Endothelial cell of umbilical vein (primary cell): ENCODE data around the gene ITGA1. TPM values are rescaled to one million over a fixed set of nuclear protein-coding genes. Genes with fewer than 3 reads are reported as not detected.

Experiments
- BruUV-seq: library from RNA; stranded (reverse); fragments of 400-500 nt; replicated peaks from 2 replicates; lab custom pipeline; 2021; lab: Mats Ljungman, UMichigan
- CTCF ChIA-PET: fragments of 300-600, 350-600 bp; sonication (Branson Sonifier 250); formaldehyde crosslinking; loops from one replicate; lab custom pipeline; 2021; ENCODE audit warnings: antibody characterized with exemption, inconsistent platforms; lab: Charles Lee
- POLR2A ChIA-PET: fragments of 300-600, 350-600 bp; sonication (Branson Sonifier 250); formaldehyde crosslinking; loops from one replicate; lab custom pipeline; 2021; ENCODE audit warnings: antibody characterized with exemption, inconsistent platforms; lab: Charles Lee
- DNase-seq: peaks from one replicate; pipeline ENCODE4 v3.0.0-alpha.2; 2011; ENCODE audit warnings: low read depth, low spot score
- FAIRE-seq: peaks from 2 replicates; lab custom pipeline; 2011; peaks lifted over from hg19 to GRCh38; lab: Jason Lieb, UNC
- H2AFZ ChIP-seq: 2 replicates; pipeline ENCODE4 v1.6.0; 2012; ENCODE audit warnings: low read depth, low read length, control low read depth, inconsistent platforms
- H3K27ac ChIP-seq: 2 replicates; pipeline ENCODE4 v1.5.1; 2011; ENCODE audit warnings: low read depth, mild to moderate bottlenecking, control low read depth, low read length, moderate library complexity; ENCODE audit not compliant: insufficient read depth
- H3K27me3 ChIP-seq, 2 experiments: 2 replicates each; pipeline versions ENCODE4 v1.6.0 to v1.6.1; 2011; ENCODE audit warnings: low read length in 2 of 2, mixed read lengths in 1 of 2; ENCODE audit not compliant: control insufficient read depth in 2 of 2, insufficient read depth in 2 of 2
- H3K36me3 ChIP-seq, 2 experiments: 2 replicates in 1 of 2; 3 replicates in 1 of 2; pipeline ENCODE4 v1.5.1; 2011; ENCODE audit warnings: low read length in 2 of 2, mild to moderate bottlenecking in 1 of 2, moderate library complexity in 1 of 2; ENCODE audit not compliant: control insufficient read depth in 2 of 2, insufficient read depth in 2 of 2; ENCODE audit errors: extremely low read depth in 1 of 2
- H3K4me1 ChIP-seq: 3 replicates; pipeline ENCODE4 v1.5.1; 2011; ENCODE audit warnings: mild to moderate bottlenecking, low read length; ENCODE audit not compliant: control insufficient read depth, insufficient read depth; ENCODE audit errors: extremely low read depth
- H3K4me2 ChIP-seq: 2 replicates; pipeline ENCODE4 v1.6.1; 2011; ENCODE audit warnings: low read length, control low read depth, mixed read lengths; ENCODE audit not compliant: insufficient read depth
- H3K4me3 ChIP-seq, 3 experiments: fragments of 200-600 bp in 1 of 3; sonication (generic), shearing (Covaris generic) in 1 of 3; replicated peaks in 1 of 3; 2 replicates each; pipeline ENCODE4 v1.5.1; 2011 to 2016; ENCODE audit warnings: control low read depth in 3 of 3, low read length in 3 of 3, mild to moderate bottlenecking in 2 of 3, inconsistent platforms in 1 of 3, low read depth in 1 of 3, moderate library complexity in 1 of 3; ENCODE audit not compliant: insufficient read depth in 1 of 3
- H3K79me2 ChIP-seq: 2 replicates; pipeline ENCODE4 v1.6.0; 2012; ENCODE audit warnings: low read length, inconsistent platforms; ENCODE audit not compliant: control insufficient read depth, insufficient read depth
- H3K9ac ChIP-seq: replicated peaks from 2 replicates; pipeline ENCODE3; 2011; ENCODE audit warnings: low read length, control low read depth; ENCODE audit not compliant: insufficient read depth; ENCODE audit errors: extremely low read depth
- H3K9me1 ChIP-seq: replicated peaks from 3 replicates; pipeline ENCODE4 v1.6.0; 2011; ENCODE audit warnings: mild to moderate bottlenecking, low read length; ENCODE audit not compliant: control insufficient read depth, insufficient read depth; ENCODE audit errors: extremely low read depth
- H3K9me3 ChIP-seq: replicated peaks from 2 replicates; pipeline ENCODE4 v1.5.1; 2012; ENCODE audit warnings: low read length, inconsistent platforms; ENCODE audit not compliant: control insufficient read depth, insufficient read depth
- H4K20me1 ChIP-seq: replicated peaks from 2 replicates; pipeline ENCODE3; 2011; ENCODE audit warnings: mild to moderate bottlenecking, low read length; ENCODE audit not compliant: control insufficient read depth, insufficient read depth; ENCODE audit errors: extremely low read depth
- EZH2 ChIP-seq: IDR thresholded peaks from 2 replicates; pipeline ENCODE4 v1.6.1; 2012; ENCODE audit warnings: borderline replicate concordance, low read depth, mild to moderate bottlenecking, moderate library complexity, low read length, inconsistent platforms; ENCODE audit not compliant: severe bottlenecking
- FOS ChIP-seq: IDR thresholded peaks from 2 replicates; pipeline ENCODE4 v1.6.1; 2011; ENCODE audit warnings: mild to moderate bottlenecking, low read length, moderate library complexity, borderline replicate concordance; ENCODE audit not compliant: insufficient read depth
- GATA2 ChIP-seq: IDR thresholded peaks from 2 replicates; pipeline ENCODE4 v1.7.0; 2011; ENCODE audit warnings: low read depth, mild to moderate bottlenecking, moderate library complexity, mixed read lengths, low read length; ENCODE audit not compliant: insufficient read length, insufficient read depth
- JUN ChIP-seq: IDR thresholded peaks from 2 replicates; pipeline ENCODE4 v1.6.1; 2011; ENCODE audit warnings: borderline replicate concordance, low read depth; ENCODE audit not compliant: insufficient read length, insufficient read depth
- MYC ChIP-seq: IDR thresholded peaks from one replicate; pipeline ENCODE4 v1.6.1; 2011; ENCODE audit warnings: mild to moderate bottlenecking, low read depth, low read length
- POLR2A ChIP-seq: IDR thresholded peaks from 2 replicates; pipeline ENCODE4 v1.6.1; 2012; ENCODE audit warnings: low read depth, mild to moderate bottlenecking, control low read depth, low read length
- POLR2AphosphoS5 ChIP-seq: IDR thresholded peaks from 2 replicates; pipeline ENCODE4 v1.6.1; 2012; ENCODE audit warnings: low read depth, mild to moderate bottlenecking, control low read depth, low read length, moderate library complexity; ENCODE audit not compliant: insufficient read depth
- dilution Hi-C: fragments of 300-500 bp; cut with MboI; formaldehyde crosslinking; loops from one replicate; pipeline ENCODE4 v1.15.0; 2019; ENCODE audit warnings: low sequenced_read_pairs; ENCODE audit not compliant: extremely low pct_ligation_motif_present
- intact Hi-C: fragments of 100-400 bp; cut with micrococcal nuclease; formaldehyde crosslinking; loops from one replicate; pipeline ENCODE4 v1.10.0; 2022
- polyA plus RNA-seq, 4 experiments: library from polyadenylated mRNA; depleted of rRNA in 3 of 4; stranded (reverse) in 3 of 4; unstranded in 1 of 4; fragments of >200 nt; gene quantifications; 2 replicates each; pipeline versions ENCODE4 v1.2.1 to v1.2.3, GENCODE V29; 2011 to 2012; ENCODE audit warnings: missing spikeins in 1 of 4
- total RNA-seq: library from RNA; stranded (reverse); gene quantifications from 2 replicates; pipeline ENCODE4 v1.2.3, GENCODE V29; 2021
- TF ChIP-seq, protein P1 (sequence below), 2 donors: IDR thresholded peaks; 1 replicate in 1 of 2; 2 replicates in 1 of 2; pipeline ENCODE4 v1.5.1; 2011; ENCODE audit warnings: low read length in 2 of 2, mild to moderate bottlenecking in 2 of 2, moderate library complexity in 2 of 2, control low read depth in 1 of 2, inconsistent platforms in 1 of 2, low read depth in 1 of 2; ENCODE audit not compliant: insufficient read depth in 1 of 2; ENCODE audit errors: extremely low read depth in 1 of 2
- TF ChIP-seq, protein P2 (sequence below): IDR thresholded peaks from 2 replicates; pipeline ENCODE4 v1.6.1; 2011; ENCODE audit not compliant: insufficient read depth, insufficient read length

The ITGA1 gene
- total and polyA plus RNA-seq, 2 donors (not counting 3 experiments of a cell fraction or from before 2014, with no cell fraction given), result 0.65 to 1.9 TPM

DNA sequence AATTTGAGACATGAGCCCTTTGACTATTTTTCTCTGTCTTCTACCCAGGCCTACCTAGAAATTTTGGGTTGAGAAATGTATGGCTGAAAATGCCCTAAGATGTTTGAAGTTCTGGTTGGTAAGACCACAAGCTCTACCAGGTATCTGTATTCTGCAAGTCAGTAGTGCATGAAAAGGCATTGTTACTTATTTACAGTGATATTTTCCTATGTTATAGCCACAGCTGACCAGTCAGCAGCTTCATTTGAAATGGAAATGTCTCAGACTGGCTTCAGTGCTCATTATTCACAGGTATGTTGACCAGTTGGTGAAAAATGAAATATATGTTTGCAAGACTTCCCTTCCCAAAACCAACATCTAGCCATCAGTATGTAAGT lies 109.5 kb downstream of the ITGA1 start:
- Histone ChIP-seq H3K4me2 (no peak overlapping the region), H3K9ac (no peak overlapping the region), H2AFZ (no peak overlapping the region), H3K4me1 (peaks cover 5% of the 10 kb centered on the region), H3K27ac (no peak overlapping the region), H3K27me3 (no peaks in the 10 kb centered on the region), H4K20me1 (no peaks in the 10 kb centered on the region), H3K36me3 (no peaks in the 10 kb centered on the region), H3K4me3 (no peak overlapping the region), H3K9me1 (no peaks in the 10 kb centered on the region), H3K9me3 (no peaks in the 10 kb centered on the region), H3K79me2 (no peaks in the 10 kb centered on the region)
- TF ChIP-seq POLR2A (no peak), JUN (no peak), POLR2AphosphoS5 (no peak)
- ChIA-PET CTCF (interaction anchor here (0.6 to 1.3 kb wide), 4 partner anchors 9 to 202 kb away, joined by 3 to 6 read pairs (median 4); no protein-coding TSS in a partner anchor), POLR2A (no interaction called here)
- dilution Hi-C loops, result no loop called here
- intact Hi-C loops, result no loop called here
- no TSS peak for BruUV-seq
- FAIRE-seq (no peak), DNase-seq (no peak)

DNA sequence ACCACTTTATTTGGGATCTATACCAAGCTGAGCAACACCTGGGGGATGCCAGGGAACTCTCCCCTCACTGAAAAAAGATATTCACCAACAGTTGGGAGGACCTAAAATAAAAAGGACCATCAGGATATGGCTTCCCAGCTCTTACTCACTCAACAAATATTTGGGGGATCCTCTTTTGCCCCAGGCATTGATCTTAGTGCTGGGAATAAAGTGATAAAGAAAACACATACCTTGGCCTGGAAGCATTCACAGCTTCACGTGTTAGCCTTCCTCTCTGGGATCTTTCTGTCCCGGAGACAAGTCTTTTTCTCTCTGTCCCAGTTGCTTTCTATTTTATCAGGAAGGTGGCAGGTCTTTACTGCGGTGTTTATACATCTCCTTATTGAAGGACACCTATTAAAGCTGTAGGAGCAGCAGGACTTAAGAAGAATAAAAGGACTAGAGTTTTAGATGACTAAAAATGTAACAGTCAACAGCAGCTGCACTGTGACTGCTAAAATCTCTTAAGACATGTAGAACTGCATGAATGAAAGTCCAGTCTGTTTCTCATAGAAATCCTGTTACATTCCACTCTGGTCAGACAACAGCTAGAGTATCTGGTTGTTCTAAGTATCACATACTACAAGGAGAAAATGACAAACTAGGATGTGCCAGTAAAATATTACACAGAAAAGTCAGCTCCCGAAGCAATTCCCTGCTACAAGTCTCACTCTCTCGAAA lies 111.4 kb downstream of the ITGA1 start:
- intact Hi-C loops, result no loop called here
- no peak for DNase-seq
- Histone ChIP-seq H3K4me2 (no peak overlapping the region), H3K4me3 (no peak overlapping the region), H3K9ac (no peak overlapping the region), H3K4me1 (no peaks in the 10 kb centered on the region), H2AFZ (no peak overlapping the region), H3K9me3 (no peaks in the 10 kb centered on the region), H4K20me1 (no peaks in the 10 kb centered on the region), H3K36me3 (no peaks in the 10 kb centered on the region), H3K27ac (no peak overlapping the region), H3K27me3 (no peaks in the 10 kb centered on the region), H3K79me2 (no peaks in the 10 kb centered on the region), H3K9me1 (no peaks in the 10 kb centered on the region)
- CTCF ChIA-PET, result interaction anchor here (0.6 to 2.3 kb wide), 4 partner anchors 9 to 233 kb away, joined by 3 to 6 read pairs (median 3); no protein-coding TSS in a partner anchor
- POLR2A ChIA-PET, result no interaction called here
- dilution Hi-C loops, result no loop called here
- TF ChIP-seq, protein P1, sequence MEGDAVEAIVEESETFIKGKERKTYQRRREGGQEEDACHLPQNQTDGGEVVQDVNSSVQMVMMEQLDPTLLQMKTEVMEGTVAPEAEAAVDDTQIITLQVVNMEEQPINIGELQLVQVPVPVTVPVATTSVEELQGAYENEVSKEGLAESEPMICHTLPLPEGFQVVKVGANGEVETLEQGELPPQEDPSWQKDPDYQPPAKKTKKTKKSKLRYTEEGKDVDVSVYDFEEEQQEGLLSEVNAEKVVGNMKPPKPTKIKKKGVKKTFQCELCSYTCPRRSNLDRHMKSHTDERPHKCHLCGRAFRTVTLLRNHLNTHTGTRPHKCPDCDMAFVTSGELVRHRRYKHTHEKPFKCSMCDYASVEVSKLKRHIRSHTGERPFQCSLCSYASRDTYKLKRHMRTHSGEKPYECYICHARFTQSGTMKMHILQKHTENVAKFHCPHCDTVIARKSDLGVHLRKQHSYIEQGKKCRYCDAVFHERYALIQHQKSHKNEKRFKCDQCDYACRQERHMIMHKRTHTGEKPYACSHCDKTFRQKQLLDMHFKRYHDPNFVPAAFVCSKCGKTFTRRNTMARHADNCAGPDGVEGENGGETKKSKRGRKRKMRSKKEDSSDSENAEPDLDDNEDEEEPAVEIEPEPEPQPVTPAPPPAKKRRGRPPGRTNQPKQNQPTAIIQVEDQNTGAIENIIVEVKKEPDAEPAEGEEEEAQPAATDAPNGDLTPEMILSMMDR (IDR thresholded peaks at IDR 0.05; ENCODE audit: extremely low read depth in 1 of 2, insufficient read depth in 1 of 2, low read depth in 1 of 2, low read length in 2 of 2), result no peak
- TF ChIP-seq POLR2A (no peak), MYC (no peak), FOS (no peak), EZH2 (no peak), GATA2 (no peak), POLR2AphosphoS5 (no peak), JUN (no peak)
- TF ChIP-seq, protein P2, sequence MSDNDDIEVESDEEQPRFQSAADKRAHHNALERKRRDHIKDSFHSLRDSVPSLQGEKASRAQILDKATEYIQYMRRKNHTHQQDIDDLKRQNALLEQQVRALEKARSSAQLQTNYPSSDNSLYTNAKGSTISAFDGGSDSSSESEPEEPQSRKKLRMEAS, result no peak
- FAIRE-seq, result no peak
- no TSS peak for BruUV-seq
